GM12878 (cell line): ENCODE data around the gene MFSD1. TPM values are rescaled to one million over a fixed set of nuclear protein-coding genes. Genes with fewer than 3 reads are reported as not detected.

ENCODE experiments used
- ATF7 ChIP-seq: fragments of 450-650 bp; IDR thresholded peaks from 2 replicates; pipeline ENCODE4 v1.6.1; 2016; ENCODE audit warnings: low read depth, mild to moderate bottlenecking
- CREB1 ChIP-seq: IDR thresholded peaks from 2 replicates; pipeline ENCODE4 v1.6.1; 2012; ENCODE audit warnings: low read depth, mild to moderate bottlenecking, inconsistent platforms
- DPF2 ChIP-seq: fragments of 450-650 bp; IDR thresholded peaks from 2 replicates; pipeline ENCODE4 v1.6.1; 2017; ENCODE audit warnings: mild to moderate bottlenecking
- FOXM1 ChIP-seq: IDR thresholded peaks from 2 replicates; pipeline ENCODE4 v1.6.1; 2012; ENCODE audit warnings: low read depth, mild to moderate bottlenecking, inconsistent platforms, low read length, moderate library complexity
- HCFC1 ChIP-seq: fragments of 150-350 bp; IDR thresholded peaks from 2 replicates; pipeline ENCODE4 v1.6.1; 2014; ENCODE audit warnings: low read length
- IRF4 ChIP-seq: IDR thresholded peaks from 2 replicates; pipeline ENCODE4 v1.6.1; 2011; ENCODE audit warnings: low read depth, low read length
- IRF5 ChIP-seq: fragments of 450-650 bp; IDR thresholded peaks from 2 replicates; pipeline ENCODE4 v1.6.1; 2017; ENCODE audit warnings: borderline replicate concordance
- JUND ChIP-seq: IDR thresholded peaks from 2 replicates; pipeline ENCODE4 v1.6.1; 2012; ENCODE audit warnings: low read depth, mild to moderate bottlenecking, low read length, improper control_type of control experiment, moderate library complexity
- MEF2A ChIP-seq: IDR thresholded peaks from 2 replicates; pipeline ENCODE4 v1.6.1; 2011; ENCODE audit warnings: low read depth, mild to moderate bottlenecking, low read length, moderate library complexity; ENCODE audit not compliant: insufficient read depth
- MYC ChIP-seq: IDR thresholded peaks from 2 replicates; pipeline ENCODE4 v1.6.1; 2011; ENCODE audit warnings: mild to moderate bottlenecking, low read length, moderate library complexity, inconsistent platforms; ENCODE audit not compliant: insufficient read depth, insufficient replicate concordance, insufficient read length, severe bottlenecking
- NRF1 ChIP-seq: conservative IDR thresholded peaks from 2 replicates; pipeline ENCODE4 v1.6.1; 2011; ENCODE audit warnings: mild to moderate bottlenecking, low read depth, low read length, improper control_type of control experiment
- PKNOX1 ChIP-seq: fragments of 450-650 bp; IDR thresholded peaks from 2 replicates; pipeline ENCODE4 v1.6.1; 2016; ENCODE audit warnings: mild to moderate bottlenecking
- POLR2AphosphoS5 ChIP-seq: IDR thresholded peaks from 2 replicates; pipeline ENCODE4 v1.6.1; 2011; ENCODE audit warnings: mild to moderate bottlenecking, low read length, inconsistent platforms
- RBBP5 ChIP-seq: fragments of 200-600 bp; sonication (generic); conservative IDR thresholded peaks from 2 replicates; pipeline ENCODE4 v1.6.1; 2016
- RELB ChIP-seq: fragments of 450-650 bp; IDR thresholded peaks from 2 replicates; pipeline ENCODE4 v1.6.1; 2017; ENCODE audit warnings: low read depth, mild to moderate bottlenecking, moderate library complexity
- SMC3 ChIP-seq: IDR thresholded peaks from 2 replicates; pipeline ENCODE4 v1.6.1; 2011; ENCODE audit warnings: low read length, improper control_type of control experiment, borderline replicate concordance
- SPI1 ChIP-seq: IDR thresholded peaks from 2 replicates; pipeline ENCODE4 v1.6.1; 2011; ENCODE audit warnings: low read depth, mild to moderate bottlenecking, low read length, moderate library complexity, borderline replicate concordance; ENCODE audit not compliant: insufficient read depth
- SREBF1 ChIP-seq: IDR thresholded peaks from 2 replicates; pipeline ENCODE4 v1.6.1; 2012; ENCODE audit warnings: mild to moderate bottlenecking, low read length
- STAT3 ChIP-seq: IDR thresholded peaks from 2 replicates; pipeline ENCODE4 v1.6.1; 2011; ENCODE audit warnings: low read depth, low read length, improper control_type of control experiment
- SUPT20H ChIP-seq: IDR thresholded peaks from 2 replicates; pipeline ENCODE4 v1.6.1; 2011; ENCODE audit warnings: low read depth, mild to moderate bottlenecking, low read length, moderate library complexity, borderline replicate concordance; ENCODE audit not compliant: control insufficient read depth
- TARDBP ChIP-seq: IDR thresholded peaks from 2 replicates; pipeline ENCODE4 v1.6.1; 2016; ENCODE audit warnings: borderline replicate concordance
- TCF12 ChIP-seq: IDR thresholded peaks from 2 replicates; pipeline ENCODE4 v1.6.1; 2011; ENCODE audit warnings: low read depth, mild to moderate bottlenecking, low read length
- USF1 ChIP-seq: IDR thresholded peaks from 2 replicates; pipeline ENCODE4 v1.6.1; 2011; ENCODE audit warnings: borderline replicate concordance, low read depth, mild to moderate bottlenecking, moderate library complexity, mixed read lengths, low read length; ENCODE audit not compliant: insufficient read depth; ENCODE audit errors: extremely low read length
- ZNF217 ChIP-seq: fragments of 450-650 bp; IDR thresholded peaks from 2 replicates; pipeline ENCODE4 v1.6.1; 2017; ENCODE audit warnings: antibody characterized with exemption, mild to moderate bottlenecking
- ZNF274 ChIP-seq: IDR thresholded peaks from one replicate; pipeline ENCODE4 v1.8.0; 2011; ENCODE audit not compliant: insufficient read length, insufficient read depth
- polyA plus RNA-seq, 11 experiments: library from polyadenylated mRNA; depleted of rRNA in 4 of 11; unstranded in 6 of 11; stranded (reverse) in 5 of 11; fragments of >200 nt; fragmentation: Nextera tagmentation in 4 of 11; fragmentation: Illumina TruSeq in 1 of 11; extraction: Ambion mirVana in 4 of 11; extraction: Trizol in 1 of 11; gene quantifications; 1 replicate in 1 of 11; 2 replicates in 10 of 11; pipeline versions ENCODE4 v1.2.1 to v1.2.3, GENCODE V29; 2011 to 2016; ENCODE audit warnings: inconsistent platforms in 2 of 11, missing spikeins in 2 of 11, low read depth in 1 of 11
- total RNA-seq, 4 experiments: library from RNA; depleted of rRNA in 3 of 4; stranded (reverse); fragments of >200 nt in 3 of 4; fragmentation: Illumina TruSeq in 1 of 4; extraction: Trizol in 1 of 4; gene quantifications; 2 replicates each; pipeline versions ENCODE4 v1.2.1 to v1.2.3, GENCODE V29; 2013 to 2021

MFSD1 gene
- total and polyA plus RNA-seq, 10 of the 15 experiments (the other 5 are each of a cell fraction or from before 2014, with no cell fraction given) = 7.3 to 41.7 (median 28.6) TPM

GRCh38 chr3:158790901-158791589 is 10.8 kb upstream of the MFSD1 start (continued):
- no peak for TF ChIP-seq JUND
- TF ChIP-seq SUPT20H = no peak
- TF ChIP-seq DPF2 = no peak
- no peak for TF ChIP-seq MYC
- no peak for TF ChIP-seq ZNF274
- no peak for TF ChIP-seq RELB
- TF ChIP-seq HCFC1 = no peak
- TF ChIP-seq IRF5 = no peak
- no peak for TF ChIP-seq CREB1
- no peak for TF ChIP-seq SPI1
- no peak for TF ChIP-seq USF1
- no peak for TF ChIP-seq POLR2AphosphoS5
- no peak for TF ChIP-seq NRF1
- no peak for TF ChIP-seq ZNF217
- no peak for TF ChIP-seq MEF2A
- TF ChIP-seq FOXM1 = no peak
- TF ChIP-seq SMC3 = peak; percentile 54; the same call in 1 of the 2 replicates
- no peak for TF ChIP-seq IRF4
- no peak for TF ChIP-seq TARDBP
- TF ChIP-seq STAT3 = no peak
- no peak for TF ChIP-seq ATF7
- TF ChIP-seq PKNOX1 = no peak
- no peak for TF ChIP-seq RBBP5
- TF ChIP-seq SREBF1 = no peak
- TF ChIP-seq TCF12 = 0 out of 2 replicates have a peak, but pooled peaks have one; percentile 44
